HepG2 (cell line): ENCODE data around the gene C9orf43. TPM values are rescaled to one million over a fixed set of nuclear protein-coding genes. Genes with fewer than 3 reads are reported as not detected.
"Not testable (repeated sequence)": the region's sequence is repeated elsewhere in the genome, so short reads cannot be mapped to it uniquely, and the experiment has no call there.

Source experiments
- ATAC-seq: fragments of 200-7000 bp; cut with Tn5 transposase; 3 replicates; pipeline ENCODE4 v1.9.1; 2020; ENCODE audit warnings: mild to moderate bottlenecking, moderate library complexity
- BruUV-seq: library from RNA; stranded (reverse); fragments of 400-500 nt; replicated peaks from 2 replicates; lab custom pipeline; 2021; lab: Mats Ljungman, UMichigan
- CTCF ChIA-PET: fragments of 300-600 bp; formaldehyde crosslinking; extraction: SDS; loops from one replicate; lab custom pipeline; 2021; ENCODE audit warnings: low total read pairs, inconsistent platforms, low intra/inter-chr PET ratio; lab: Yijun Ruan, JAX
- POLR2A ChIA-PET: fragments of 350-600 bp; sonication (Branson Sonifier 250); formaldehyde crosslinking; loops from one replicate; lab custom pipeline; 2020; ENCODE audit warnings: antibody characterized with exemption, inconsistent platforms; lab: Yijun Ruan, JAX
- DNase-seq: peaks from one replicate; pipeline ENCODE4 v3.0.0-alpha.2; 2015; ENCODE audit warnings: low spot score
- FAIRE-seq: peaks from 3 replicates; lab custom pipeline; 2011; peaks lifted over from hg19 to GRCh38; lab: Jason Lieb, UNC
- H2AFZ ChIP-seq: one replicate; pipeline ENCODE4 v1.6.1; 2011; ENCODE audit warnings: low read length, inconsistent platforms
- H3K27ac ChIP-seq: fragments of 300-600 bp; 3 replicates; pipeline ENCODE4 v1.8.0; 2011; ENCODE audit warnings: mixed run types, mild to moderate bottlenecking, mixed read lengths, low read length, inconsistent platforms; ENCODE audit not compliant: insufficient read depth; ENCODE audit errors: extremely low read length
- H3K27me3 ChIP-seq, 2 experiments: fragments of 200-600 bp in 1 of 2; 2 replicates in 1 of 2; 3 replicates in 1 of 2; pipeline versions ENCODE4 v1.6.0 to v1.8.0; 2011; ENCODE audit warnings: low read length in 2 of 2, mild to moderate bottlenecking in 2 of 2, moderate library complexity in 2 of 2, inconsistent platforms in 1 of 2; ENCODE audit not compliant: insufficient read depth in 2 of 2, control insufficient read depth in 1 of 2
- H3K36me3 ChIP-seq, 2 experiments: fragments of 200-600 bp in 1 of 2; replicated peaks in 1 of 2; 2 replicates in 1 of 2; 3 replicates in 1 of 2; pipeline versions ENCODE4 v1.5.1 to v1.8.0; 2011; ENCODE audit warnings: low read length in 2 of 2, inconsistent platforms in 1 of 2; ENCODE audit not compliant: insufficient read depth in 2 of 2, control insufficient read depth in 1 of 2
- H3K4me1 ChIP-seq: 2 replicates; pipeline ENCODE4 v1.5.1; 2012; ENCODE audit warnings: low read length, inconsistent platforms; ENCODE audit not compliant: insufficient read depth
- H3K4me2 ChIP-seq: 2 replicates; pipeline ENCODE4 v1.6.0; 2011; ENCODE audit warnings: low read depth, low read length, inconsistent platforms
- H3K4me3 ChIP-seq, 3 experiments: fragments of 200-600 bp in 1 of 3; sonication (generic), shearing (Covaris generic) in 1 of 3; replicated peaks in 1 of 3; 2 replicates each; pipeline ENCODE4 v1.5.1; 2011 to 2016; ENCODE audit warnings: low read length in 3 of 3, inconsistent platforms in 2 of 3, low read depth in 2 of 3, mild to moderate bottlenecking in 2 of 3, control low read depth in 1 of 3, mixed read lengths in 1 of 3; ENCODE audit not compliant: insufficient read depth in 1 of 3
- H3K79me2 ChIP-seq: one replicate; pipeline ENCODE4 v1.6.1; 2011; ENCODE audit warnings: low read length, inconsistent platforms; ENCODE audit not compliant: insufficient read depth
- H3K9ac ChIP-seq: 2 replicates; pipeline ENCODE4 v1.6.0; 2011; ENCODE audit warnings: mild to moderate bottlenecking, low read depth, low read length, inconsistent platforms; ENCODE audit not compliant: insufficient read depth
- H3K9me3 ChIP-seq: 2 replicates; pipeline ENCODE4 v1.5.1; 2012; ENCODE audit warnings: mild to moderate bottlenecking, low read length
- H4K20me1 ChIP-seq: 2 replicates; pipeline ENCODE4 v1.6.0; 2011; ENCODE audit warnings: inconsistent platforms, mild to moderate bottlenecking, low read length, moderate library complexity; ENCODE audit not compliant: insufficient read depth
- HIVEP1 ChIP-seq: sonication (generic); formaldehyde crosslinking; IDR thresholded peaks from 2 replicates; pipeline ENCODE4 v1.4.0; 2020; ENCODE audit warnings: mild to moderate bottlenecking, missing genetic modification reagents
- ZNF274 ChIP-seq: sonication (generic); formaldehyde crosslinking; IDR thresholded peaks from 2 replicates; pipeline ENCODE4 v1.5.1; 2020; ENCODE audit warnings: mild to moderate bottlenecking, missing genetic modification reagents
- ZNF446 ChIP-seq: sonication (generic); formaldehyde crosslinking; IDR thresholded peaks from 2 replicates; pipeline ENCODE4 v1.5.0; 2020; ENCODE audit warnings: mild to moderate bottlenecking, missing genetic modification reagents
- WGBS: methylation state at CpG from one replicate; pipeline ENCODE4 v1.1.6; 2017; ENCODE audit warnings: low lambda C conversion rate; 5-methylcytosine and 5-hydroxymethylcytosine counted together
- in situ Hi-C: cut with HindIII; loops from 2 replicates; pipeline ENCODE4 v1.10.0; 2017; ENCODE audit warnings: low pct_unique_long_range_greater_than_20kb; ENCODE audit not compliant: extremely low pct_ligation_motif_present
- intact Hi-C: fragments of 100-400 bp; cut with micrococcal nuclease; formaldehyde crosslinking; loops from one replicate; pipeline ENCODE4 v1.10.0; 2022; ENCODE audit not compliant: unreplicated experiment
- polyA plus RNA-seq, 8 experiments: library from polyadenylated mRNA; depleted of rRNA in 3 of 8; stranded (reverse) in 7 of 8; unstranded in 1 of 8; fragments of >200 nt; fragmentation: Illumina TruSeq in 4 of 8; extraction: Trizol in 4 of 8; gene quantifications; 2 replicates each; pipeline versions ENCODE4 v1.2.1 to v1.2.3, GENCODE V29; 2011 to 2016; ENCODE audit warnings: low read depth in 4 of 8, missing spikeins in 1 of 8, mixed read lengths in 1 of 8; ENCODE audit not compliant: insufficient read depth in 1 of 8
- total RNA-seq, 5 experiments: library from RNA; depleted of rRNA; stranded (reverse); fragments of >200 nt; fragmentation: Illumina TruSeq; extraction: Trizol; gene quantifications; 2 replicates each; pipeline ENCODE4 v1.2.3, GENCODE V29; 2016; ENCODE audit warnings: low read depth in 1 of 5

Gene C9orf43
- total and polyA plus RNA-seq, 2 of the 13 experiments (the other 11 are each of a cell fraction or from before 2014, with no cell fraction given) = 0.24 to 0.31 TPM

DNA sequence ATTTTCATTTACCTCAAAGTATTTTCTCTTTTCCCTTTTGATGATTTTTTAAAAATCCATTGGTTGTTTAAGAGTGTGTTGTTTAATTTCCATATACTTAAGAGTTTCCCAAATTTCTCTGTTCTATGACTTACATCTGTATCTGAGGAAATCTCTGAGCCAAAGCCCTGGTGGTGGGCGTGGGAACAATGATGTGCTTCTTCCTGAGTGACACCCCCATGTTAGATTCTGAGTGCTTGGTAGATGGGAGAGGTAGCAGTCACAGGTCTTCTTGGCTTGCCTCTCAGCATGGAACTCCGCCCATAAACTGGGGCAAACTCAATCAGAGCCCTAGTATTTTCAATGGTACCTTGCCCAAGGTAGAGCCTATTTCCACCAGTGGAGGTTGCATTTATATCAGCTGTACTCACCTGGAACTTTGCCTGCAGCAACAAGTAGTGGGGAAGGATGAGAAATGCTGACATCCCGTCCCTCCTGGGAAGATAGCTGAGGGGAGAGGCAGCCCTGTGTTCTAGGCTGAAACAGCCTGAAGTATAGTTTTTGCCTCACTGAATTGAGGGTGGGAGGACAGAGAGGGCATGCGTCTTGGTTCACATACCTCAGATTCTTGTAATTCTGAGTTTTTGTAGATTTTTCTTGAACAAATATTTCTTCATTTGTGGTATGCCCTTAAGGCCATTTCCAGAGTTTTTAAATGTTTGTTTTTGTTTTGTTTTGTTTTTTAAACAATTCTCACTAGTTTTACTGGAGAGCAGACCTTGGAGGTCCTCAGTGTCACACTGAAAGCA, 26.4 kb downstream of the C9orf43 start:
- peak; percentile 48; the same call in 1 of the 3 replicates for ATAC-seq
- WGBS = 45% methylated on average over 4 of the region's 4 CpGs
- H3K36me3 ChIP-seq = no peaks in the 10 kb centered on the region
- H3K9me3 ChIP-seq = no peaks in the 10 kb centered on the region
- H3K4me1 ChIP-seq = no peaks in the 10 kb centered on the region
- ChIA-PET POLR2A (no interaction called here), CTCF (no interaction called here)
- no peaks in the 10 kb centered on the region for H4K20me1 ChIP-seq
- H3K79me2 ChIP-seq = no peaks in the 10 kb centered on the region
- in situ Hi-C loops = no loop called here
- TF ChIP-seq HIVEP1 (CRISPR knock-in tag) (no peak), ZNF446 (CRISPR knock-in tag) (no peak), ZNF274 (CRISPR knock-in tag) (no peak)
- no peak for FAIRE-seq
- no TSS peak for BruUV-seq
- no peak overlapping the region for H3K27ac ChIP-seq
- no peak overlapping the region for H3K4me2 ChIP-seq
- no peak overlapping the region for H3K9ac ChIP-seq
- no peak overlapping the region for H3K4me3 ChIP-seq
- H2AFZ ChIP-seq = no peak overlapping the region
- no peaks in the 10 kb centered on the region; a peak in 1 of 5 replicates for H3K27me3 ChIP-seq
- intact Hi-C loops = loop anchor here (5.0 kb wide), 1 partner anchor 705 kb away; no protein-coding TSS in a partner anchor
- DNase-seq = no peak

DNA sequence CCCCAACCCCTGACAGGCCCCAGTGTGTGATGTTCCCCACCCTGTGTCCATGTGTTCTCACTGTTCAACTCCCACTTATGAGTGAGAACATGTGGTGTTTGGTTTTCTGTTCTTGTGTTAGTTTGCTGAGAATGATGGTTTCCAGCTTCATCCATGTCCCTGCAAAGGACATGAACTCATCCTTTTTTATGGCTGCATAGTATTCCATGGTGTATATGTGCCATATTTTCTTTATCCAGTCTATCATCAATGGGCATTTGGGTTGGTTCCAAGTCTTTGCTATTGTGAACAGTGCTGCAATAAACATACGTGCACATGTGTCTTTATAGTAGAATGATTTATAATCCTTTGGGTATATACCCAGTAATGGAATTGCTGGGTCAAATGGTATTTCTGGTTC, 27.2 kb downstream of the C9orf43 start:
- POLR2A ChIA-PET, H3K27me3 ChIP-seq, H3K4me3 ChIP-seq, ATAC-seq, DNase-seq, H3K27ac ChIP-seq, H3K4me1 ChIP-seq, H3K4me2 ChIP-seq, H3K9me3 ChIP-seq, in situ Hi-C loops, H2AFZ ChIP-seq, H3K79me2 ChIP-seq, FAIRE-seq, H4K20me1 ChIP-seq, H3K9ac ChIP-seq, BruUV-seq, H3K36me3 ChIP-seq, CTCF ChIA-PET: not testable (repeated sequence)
- intact Hi-C loops = loop anchor here (5.0 kb wide), 1 partner anchor 705 kb away; no protein-coding TSS in a partner anchor
- 94% methylated on average over 1 of the region's 1 CpG for WGBS
